Measurements from ENCODE around the gene KCNN4. TPM values are rescaled to one million over a fixed set of nuclear protein-coding genes. Genes with fewer than 3 reads are reported as not detected.

KCNN4 gene
- total RNA-seq, 1 donor from 2014 or later, result 0.27 TPM

DNA sequence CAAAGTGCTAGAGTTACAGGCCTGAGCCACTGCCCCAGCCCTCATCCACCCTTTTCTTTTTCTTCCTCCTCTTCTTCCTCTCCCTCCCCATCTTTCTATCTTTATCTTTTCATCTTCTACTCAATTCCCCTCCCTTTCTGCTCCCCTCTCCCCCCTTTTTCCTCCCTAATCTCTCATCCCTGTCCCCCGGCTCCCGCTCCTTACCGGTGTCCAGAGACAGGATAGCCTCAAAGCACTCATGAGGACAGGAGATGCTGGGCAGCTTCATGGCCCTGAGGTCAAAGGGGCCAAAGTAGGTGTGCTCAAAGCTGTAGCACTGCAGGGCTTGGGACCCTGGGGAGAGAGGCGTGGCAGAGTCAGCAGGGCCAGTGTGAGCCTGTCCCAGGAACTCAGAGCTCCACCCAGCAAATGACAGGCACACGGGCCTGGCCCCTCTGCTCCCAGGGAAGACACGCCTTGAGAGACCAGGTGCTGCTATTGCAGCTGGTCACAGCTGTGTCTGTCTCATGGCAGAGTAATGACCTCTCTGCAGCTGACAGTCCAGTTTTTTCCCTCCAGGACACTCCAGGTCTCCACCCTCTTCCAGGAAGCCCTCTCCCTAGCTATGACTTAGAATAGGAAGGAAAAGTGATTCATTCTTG, 18.8 kb upstream of the KCNN4 start:
- DNase-seq (ENCODE audit: low read depth), result peak; percentile 8

DNA sequence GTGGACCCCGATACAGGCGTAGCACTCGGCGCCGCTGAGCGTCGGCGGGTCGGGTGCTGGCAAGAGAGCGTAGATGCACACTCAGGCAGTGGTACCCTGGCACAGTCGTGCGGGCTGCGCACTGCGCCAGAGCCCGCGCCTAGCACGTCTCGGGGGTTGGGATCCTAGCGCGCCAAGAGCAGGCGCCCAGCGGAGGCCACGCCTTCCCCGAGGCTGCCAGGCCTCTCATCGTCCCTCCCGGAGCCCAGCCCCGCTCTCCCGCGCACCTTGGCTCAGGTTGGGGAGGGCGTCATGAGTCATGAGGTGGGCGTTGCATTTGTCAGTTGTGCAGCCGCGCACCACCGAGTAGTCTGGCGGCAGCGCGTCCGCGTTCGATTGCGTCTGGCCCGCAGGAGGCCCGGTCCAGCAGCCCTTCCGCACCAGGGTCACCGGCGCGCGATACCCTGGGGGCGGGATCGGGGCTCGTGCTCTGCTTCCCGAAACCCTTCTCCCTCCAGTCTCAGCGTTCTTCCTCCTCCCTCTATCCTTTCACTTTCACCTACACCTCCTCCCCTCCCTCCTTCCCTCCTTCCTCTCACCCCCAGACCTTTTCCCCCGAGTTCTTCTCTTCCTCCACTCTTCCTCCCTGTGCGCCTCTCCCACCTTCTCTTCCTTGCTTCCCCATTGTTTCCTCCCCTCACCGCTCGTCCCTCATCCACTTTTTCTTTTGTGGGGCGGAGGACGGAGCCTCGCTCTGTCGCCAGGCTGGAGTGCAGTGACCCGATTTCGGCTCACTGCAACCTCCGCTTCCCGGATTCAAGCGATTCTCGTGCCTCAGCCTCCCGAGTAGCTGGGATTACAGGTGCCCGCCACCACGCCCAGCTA, 18.0 kb upstream of the KCNN4 start:
- DNase-seq (ENCODE audit: low read depth), result no peak

DNA sequence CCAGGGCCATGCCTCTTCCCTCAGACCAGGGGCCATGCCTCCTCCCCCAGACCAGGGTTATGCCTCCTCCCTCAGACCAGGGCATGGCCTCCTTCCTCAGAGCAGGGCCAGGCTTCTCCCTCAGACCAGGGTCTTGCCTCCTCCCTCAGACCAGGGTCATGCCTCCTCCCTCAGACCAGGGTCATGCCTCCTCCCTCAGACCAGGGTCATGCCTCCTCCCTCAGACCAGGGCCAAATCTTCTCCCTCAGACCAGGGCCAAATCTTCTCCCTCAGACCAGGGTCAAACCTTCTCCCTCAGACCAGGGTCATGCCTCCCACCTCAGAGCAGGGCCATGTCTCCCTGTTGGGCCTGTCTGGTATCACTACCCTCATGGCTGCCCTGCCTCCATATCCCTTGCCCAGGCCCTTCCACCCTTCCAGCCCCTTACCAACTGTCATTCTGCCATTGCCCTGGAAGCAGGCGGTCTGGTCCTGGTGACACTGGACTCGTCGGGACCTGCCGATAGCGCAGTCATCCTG, 17.3 kb upstream of the KCNN4 start:
- no peak for DNase-seq (ENCODE audit: low read depth)

DNA sequence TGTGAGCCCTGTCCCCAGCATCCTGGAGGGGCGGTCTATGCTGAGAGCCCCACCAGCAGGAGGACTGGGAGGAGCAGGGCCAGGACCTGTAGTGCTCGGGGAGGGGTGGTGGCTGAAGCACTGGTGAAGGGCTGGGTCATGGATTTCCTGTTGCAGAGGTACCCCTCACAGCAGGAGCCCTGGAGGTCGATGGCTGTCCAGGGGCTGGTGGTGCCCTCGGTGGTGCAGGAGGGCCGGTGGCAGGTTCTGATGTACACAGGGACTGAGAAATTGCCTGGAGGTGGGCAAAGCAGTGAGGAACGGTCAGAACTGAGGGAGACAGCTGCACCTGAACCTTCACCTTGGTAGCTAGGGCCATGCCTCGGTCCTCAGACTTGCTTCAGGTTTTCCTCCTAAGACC, 16.8 kb upstream of the KCNN4 start:
- DNase-seq (ENCODE audit: low read depth), result no peak

DNA sequence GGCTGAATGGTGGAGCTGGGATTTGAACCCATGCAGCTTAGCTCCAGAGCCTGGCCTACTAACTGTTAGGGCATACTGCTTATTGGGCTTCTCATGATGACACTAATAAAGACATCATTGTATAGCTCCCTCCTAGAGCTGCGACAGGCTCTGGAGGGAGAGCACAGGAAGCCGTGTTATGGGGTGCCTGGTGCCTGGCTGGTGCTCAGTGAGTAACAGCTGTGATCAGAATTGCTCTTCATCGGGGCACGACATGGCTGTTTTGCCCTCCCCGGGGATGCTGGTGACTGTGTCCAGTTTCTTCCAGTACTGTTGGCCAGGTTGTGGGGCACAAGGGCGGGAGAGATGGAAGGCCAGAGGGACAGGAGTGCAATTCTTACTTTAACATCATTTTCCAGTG, 16.3 kb upstream of the KCNN4 start:
- no peak for DNase-seq (ENCODE audit: low read depth)

DNA sequence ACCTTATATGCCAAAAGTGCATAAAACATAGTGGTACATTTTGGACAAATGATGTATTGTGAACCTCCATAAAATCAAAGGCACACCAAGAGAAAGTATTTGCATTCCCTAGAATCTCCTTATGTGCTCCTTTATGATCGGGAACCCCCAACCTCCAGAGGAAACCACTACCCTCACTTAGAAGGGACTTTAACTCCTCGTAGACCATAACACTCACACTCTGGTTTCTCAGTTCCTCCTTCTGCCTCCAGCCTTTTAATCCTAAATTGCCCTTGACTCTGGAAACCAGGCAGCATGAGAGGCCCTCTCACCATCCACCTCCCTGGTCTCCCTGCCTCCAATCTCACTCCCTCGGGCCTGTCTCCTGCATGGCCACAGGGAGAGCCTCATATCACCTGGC, 9.8 kb upstream of the KCNN4 start:
- no peak for DNase-seq (ENCODE audit: low read depth)

DNA sequence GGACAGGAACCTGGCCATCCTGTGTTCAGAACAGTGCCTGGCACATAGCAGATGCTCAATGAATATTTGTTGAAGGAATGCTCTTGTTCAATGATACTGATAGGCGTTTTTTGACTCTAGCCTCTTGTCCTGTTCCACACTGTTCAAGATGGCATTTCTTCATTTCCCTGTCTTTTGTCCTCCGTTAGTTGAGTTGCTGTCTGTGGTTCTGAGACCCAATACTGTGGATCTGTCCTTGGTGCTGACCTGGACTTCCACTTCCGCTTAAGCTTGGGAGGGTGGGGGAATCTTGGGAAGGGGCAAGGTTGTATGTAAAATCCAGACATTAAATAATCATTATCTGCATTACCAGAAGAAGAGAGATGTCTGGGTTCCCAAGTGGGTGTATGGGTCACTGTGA, 8.3 kb upstream of the KCNN4 start:
- DNase-seq (ENCODE audit: low read depth), result peak; percentile 69

DNA sequence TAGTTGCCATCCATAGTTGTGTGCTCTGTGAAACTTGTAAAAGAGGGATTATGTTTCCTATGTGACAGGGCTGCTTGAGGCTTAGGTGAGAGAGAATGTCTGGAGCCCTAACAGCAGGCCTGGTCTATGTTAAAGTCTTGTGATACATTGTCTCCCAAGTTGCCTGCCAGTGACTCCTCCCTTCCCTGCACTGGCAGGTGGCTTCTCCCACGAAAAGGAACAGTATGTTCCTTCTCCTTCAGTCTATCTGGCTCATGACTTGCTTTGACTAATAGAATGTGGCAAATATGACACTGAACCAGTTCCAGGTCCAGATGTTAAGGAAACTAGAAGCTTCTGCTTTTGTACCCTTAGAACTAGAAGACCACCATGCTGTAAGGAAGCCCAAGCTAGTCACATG, 5.9 kb upstream of the KCNN4 start:
- no peak for DNase-seq (ENCODE audit: low read depth)

DNA sequence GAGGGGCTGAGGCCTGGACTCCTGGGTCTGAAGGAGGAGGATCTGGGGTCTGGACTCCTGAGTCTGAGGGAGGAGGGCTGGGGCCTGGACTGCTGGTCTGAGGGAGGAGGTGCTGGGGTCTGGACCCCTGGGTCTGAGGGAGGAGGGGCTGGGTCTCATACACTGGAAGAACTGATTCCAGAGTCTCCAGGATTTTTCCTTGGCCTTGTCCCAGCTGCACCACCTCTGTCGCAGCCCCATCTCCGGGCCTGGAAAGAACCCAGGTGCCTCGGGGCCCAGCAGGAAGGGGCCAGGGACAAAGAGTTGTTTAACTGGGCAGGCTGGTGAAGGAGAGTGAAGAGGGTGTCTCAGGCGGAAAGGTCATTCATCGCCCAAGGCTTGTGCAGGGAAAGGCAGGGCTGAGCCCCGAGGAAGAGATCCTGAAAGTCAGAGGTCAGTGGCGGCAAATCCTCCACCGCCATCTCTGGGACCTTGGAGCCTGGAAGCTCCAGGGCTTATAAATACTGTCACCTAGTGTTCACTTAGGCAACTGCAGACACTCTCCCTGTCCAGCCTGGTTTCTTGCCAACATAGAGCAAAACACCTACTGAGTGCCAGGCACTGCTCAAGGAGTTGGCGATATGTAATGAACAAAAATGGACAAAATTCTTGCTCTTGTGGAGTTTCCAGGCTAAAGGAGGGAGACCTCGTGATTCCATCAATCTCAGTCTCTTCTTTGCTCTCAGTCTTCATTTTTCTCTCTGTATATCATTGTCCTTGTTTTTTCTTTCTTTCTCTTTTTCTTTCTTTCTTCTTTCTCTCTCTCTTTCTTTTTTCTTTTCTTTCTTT, 4.4 kb upstream of the KCNN4 start:
- DNase-seq (ENCODE audit: low read depth), result peak; percentile 77

DNA sequence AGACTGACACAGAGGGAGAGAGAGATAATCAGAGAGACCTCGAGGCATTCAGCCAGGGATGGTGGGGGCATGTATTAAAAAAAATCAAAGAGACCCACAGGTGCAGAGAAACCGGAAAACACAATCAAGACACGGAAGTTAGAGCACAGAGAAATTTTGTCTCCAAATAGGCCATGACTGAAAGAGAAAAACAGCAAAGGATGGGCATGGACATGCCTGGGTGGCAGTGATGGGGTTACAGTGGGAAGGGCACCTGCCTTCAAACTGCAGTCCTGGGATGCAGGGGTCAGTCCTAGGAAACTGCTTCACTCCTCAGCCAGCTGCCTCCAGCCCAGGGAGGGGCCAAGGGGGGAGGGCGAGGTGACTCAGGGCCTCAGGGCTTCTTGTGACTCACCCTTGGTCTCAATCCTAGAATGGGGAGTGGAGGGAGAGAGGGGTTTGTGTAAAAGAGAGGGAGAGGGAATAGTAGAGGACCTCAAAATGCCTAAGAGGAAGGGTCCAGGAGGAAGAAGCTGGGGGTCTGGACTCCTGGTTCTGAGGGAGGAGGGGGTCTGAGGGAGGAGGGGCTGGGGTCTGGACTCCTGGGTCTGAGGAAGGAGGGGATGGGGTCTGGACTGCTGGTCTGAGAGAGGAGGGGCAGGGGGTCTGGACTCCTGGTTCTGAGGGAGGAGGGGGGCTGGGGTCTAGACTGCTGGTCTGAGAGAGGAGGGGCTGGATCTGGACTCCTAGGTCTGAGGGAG, 3.6 kb upstream of the KCNN4 start:
- peak; percentile 90 for DNase-seq (ENCODE audit: low read depth)

DNA sequence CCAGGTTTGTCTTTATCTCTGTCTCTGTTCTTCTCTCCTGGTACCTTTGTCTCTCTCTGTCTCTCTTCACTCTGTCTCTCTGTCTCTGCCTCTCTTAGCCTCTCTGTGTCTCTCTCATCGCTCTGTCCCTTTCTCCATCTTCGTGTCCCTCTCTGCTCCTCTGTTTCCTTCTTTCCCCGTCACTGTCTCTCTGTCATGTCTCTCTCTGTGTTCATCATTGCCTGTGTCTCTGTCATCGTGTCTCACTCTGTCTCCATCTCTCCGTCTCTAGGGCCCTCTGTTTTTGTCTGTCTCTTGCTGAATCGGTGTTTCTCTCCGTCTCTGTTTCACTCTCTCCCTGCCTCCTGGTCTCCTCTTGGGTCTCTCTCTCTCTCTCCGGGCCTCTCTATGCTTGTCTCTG, 2.9 kb upstream of the KCNN4 start:
- DNase-seq (ENCODE audit: low read depth), result no peak

DNA sequence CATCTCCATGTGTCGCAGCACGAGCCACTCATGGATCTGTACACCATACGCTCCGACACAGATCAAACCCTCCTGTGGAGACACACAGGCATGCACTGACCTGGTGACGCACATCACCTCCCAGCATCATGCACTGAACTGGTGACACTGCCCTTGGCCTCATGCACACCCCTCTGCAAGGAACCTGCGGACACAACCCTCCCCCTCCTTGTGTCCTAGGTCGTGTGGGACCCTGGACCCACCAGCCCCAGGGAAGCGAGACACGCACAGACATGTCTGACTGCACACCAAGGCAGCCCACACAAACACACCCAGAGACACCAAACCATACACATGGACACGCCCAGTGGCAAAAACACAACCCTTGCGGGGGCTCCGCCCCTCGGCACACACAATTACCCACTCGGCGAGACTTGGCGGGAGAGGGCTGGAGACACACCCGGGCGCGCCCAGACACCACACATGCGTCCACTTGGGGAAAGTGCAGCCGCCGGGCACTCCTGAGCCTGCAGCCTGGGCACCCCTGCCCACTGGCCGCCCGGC, 2.0 kb upstream of the KCNN4 start:
- DNase-seq (ENCODE audit: low read depth), result no peak

DNA sequence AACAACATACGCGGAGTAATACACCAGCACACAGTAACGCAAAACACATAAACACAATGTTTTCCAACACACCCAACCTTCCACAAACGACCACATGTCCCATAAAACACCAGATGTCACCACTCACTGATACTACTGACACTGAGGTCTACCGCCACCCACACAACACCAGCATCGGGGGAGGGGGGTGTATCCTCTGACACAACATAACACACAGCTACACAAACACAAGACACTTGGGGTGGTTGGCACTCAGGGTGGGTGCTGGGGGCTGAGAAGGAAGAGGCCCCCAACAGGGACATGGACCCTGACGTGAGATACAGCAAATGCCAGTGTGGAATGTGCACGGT, 1.5 kb upstream of the KCNN4 start:
- DNase-seq (ENCODE audit: low read depth), result no peak

DNA sequence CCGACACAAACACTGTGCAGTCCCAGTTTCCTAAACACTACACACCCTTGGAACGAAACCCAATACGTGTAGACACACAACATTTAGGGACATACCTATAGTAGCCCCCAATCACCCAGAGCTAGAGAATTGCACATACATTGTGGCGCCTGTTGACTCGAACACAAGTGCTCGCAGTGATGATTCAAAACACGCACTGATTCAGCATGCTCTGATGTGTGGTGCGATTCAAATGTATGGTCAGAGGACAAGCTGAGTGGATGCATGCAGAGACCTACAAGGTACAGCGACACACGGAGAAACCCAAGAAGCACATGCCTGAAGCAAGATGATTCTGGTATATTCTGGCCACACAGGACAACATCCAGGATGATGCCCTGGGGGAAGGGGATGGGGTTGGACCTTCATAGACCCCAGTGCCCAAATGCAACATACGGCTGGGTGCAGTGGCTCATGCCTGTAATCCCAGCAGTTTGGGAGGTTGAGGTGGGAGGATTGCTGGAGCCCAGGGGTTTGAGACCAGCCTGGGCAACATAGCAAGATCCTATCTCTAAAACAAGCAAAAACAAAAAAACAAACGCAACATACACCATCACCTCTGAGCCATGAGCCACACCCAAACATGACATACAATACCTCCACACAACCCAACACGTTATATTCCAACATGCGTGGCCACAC, 997 bp upstream of the KCNN4 start:
- DNase-seq (ENCODE audit: low read depth), result no peak

DNA sequence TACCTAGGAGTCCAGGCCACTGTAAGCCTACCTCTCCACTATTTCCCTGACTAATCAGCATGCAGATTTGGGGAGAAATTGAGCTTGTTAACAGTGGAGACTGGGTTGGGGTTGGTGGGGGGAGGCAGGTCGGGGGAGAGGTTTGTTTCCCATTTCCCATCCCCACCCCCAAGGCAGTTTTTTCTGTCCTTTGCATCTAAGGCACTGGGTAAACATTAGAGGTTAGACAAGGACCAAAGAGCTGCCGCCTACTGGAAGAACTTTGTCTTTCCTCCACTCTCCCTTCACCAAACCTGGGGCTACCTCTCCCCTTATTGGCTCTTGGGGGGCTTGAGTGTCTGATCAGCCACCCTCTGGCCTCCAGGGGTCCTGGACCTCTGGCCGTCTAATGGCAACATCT, 953 bp downstream of the KCNN4 start:
- DNase-seq (ENCODE audit: low read depth), result no peak

DNA sequence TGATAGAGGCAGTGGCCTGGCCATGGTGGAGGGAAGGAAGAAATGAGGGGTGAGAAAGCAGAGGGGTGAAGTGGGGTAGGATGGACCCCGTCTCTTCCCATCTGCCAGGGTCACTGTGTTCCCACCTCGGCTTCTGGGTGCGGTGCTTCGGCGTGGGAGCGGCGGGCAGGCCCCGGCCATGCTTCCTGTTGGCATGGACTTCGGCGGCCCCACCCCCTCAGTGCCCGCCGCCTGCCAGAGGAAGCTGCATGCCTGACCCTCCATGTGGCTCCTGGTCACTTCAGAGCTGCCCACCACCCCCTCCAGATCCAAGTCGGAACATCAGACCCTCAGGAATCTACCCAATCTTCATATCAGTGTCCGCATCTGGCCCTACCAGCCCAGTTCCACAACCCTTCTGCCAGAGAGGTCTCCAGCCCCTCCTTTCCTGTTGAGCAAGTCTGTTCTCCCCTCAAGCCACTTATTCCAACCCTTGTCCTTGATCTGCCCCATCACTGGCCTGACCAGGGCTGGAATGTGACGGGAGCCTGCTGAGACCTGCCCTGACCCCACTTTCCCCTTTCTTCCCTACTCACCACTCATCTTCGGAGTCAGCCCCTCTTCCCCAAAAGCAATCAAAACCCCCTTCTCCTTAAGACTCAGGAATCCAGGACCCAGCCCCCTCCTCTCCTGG, 1.5 kb downstream of the KCNN4 start:
- DNase-seq (ENCODE audit: low read depth), result no peak

DNA sequence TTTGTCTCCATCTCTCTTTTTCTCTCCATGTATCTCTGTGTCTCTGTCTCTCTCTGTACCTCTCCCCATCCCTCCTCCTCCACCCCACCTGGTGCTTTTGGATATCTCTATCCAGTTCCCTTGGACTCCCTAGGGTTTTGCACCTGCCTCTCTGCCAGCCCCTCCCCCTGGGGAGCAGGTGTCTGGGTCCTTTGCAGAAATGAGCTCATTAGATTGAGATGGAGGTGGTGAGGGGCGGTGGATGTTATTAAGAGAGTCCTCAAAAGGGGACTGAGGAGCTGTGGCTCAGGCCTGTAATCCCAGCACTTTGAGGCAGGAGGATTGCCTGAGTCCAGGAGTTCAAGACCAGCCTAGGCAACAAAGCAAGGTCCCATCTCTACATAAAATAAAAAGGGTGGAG, 2.1 kb downstream of the KCNN4 start:
- no peak for DNase-seq (ENCODE audit: low read depth)

DNA sequence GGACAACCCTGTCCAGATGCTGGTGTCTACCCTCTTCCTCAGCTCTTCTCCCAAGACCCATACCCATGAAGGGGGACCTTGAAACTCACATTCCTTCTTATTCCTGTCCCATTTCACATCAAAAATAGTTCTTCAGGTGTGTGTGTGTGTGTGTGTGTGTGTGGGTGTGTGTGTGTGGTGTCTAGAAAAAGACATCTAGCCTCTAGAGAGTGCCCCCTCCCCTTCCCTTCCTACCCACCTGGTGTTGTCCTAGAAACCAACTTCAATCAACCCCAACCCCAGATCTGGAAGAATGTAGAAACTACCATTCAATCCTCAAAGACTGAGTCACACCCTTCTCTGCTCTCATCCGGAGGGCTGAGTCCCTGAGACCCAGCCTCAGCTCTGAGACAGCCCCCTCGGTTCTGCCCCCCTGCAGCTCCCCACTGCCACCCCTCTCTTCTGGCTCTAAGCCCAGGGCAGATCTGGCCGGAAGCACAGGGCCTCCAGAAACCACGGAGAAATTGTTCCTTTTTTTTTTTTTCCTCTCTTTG, 3.5 kb downstream of the KCNN4 start:
- no peak for DNase-seq (ENCODE audit: low read depth)

DNA sequence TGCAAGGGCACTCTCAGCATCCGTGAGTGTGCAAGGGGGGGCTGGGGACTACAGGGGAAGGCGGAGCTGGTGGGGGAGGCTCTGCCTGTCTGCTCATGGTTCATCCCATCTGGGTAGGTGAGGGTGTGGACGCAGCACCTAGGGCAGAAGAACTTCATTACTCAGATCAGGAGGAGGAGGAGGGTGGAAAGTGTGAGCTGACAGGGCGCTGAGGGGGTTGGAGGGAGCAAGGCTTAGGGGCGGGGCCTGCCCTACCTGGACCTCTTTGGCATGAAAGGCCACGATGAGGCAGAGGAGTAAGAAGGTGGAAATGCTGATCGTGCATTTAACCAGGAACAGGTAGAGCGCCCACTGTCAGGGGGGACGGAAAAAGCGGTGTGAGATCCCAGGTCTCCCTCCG, 4.5 kb downstream of the KCNN4 start:
- DNase-seq (ENCODE audit: low read depth), result no peak
